Measurements from ENCODE around the gene SH3D21.

SH3D21 gene

GRCh38 chr1:36269408-36269838, 36.7 kb upstream of the SH3D21 start:
- ChIA-PET CTCF (interaction anchor here (0.6 to 3.1 kb wide), 5 partner anchors 10 to 1245 kb away, joined by 3 to 16 read pairs (median 4); partner anchors contain the start of gene MEAF6), POLR2A (no interaction called here)
- H3K4me3 ChIP-seq (ENCODE audit: low read depth, low read length) = no peak overlapping the region
- no peak for DNase-seq (ENCODE audit: low read depth, low spot score)
- TF ChIP-seq CTCF (IDR thresholded peaks at IDR 0.05; ENCODE audit: insufficient read depth, low read length, missing control alignments) = no peak

- ChIA-PET CTCF (interaction anchor here (0.9 to 1.8 kb wide), 2 partner anchors 12 to 84 kb away, joined by 3 to 16 read pairs; no protein-coding TSS in a partner anchor), POLR2A (no interaction called here)
- DNase-seq (ENCODE audit: low read depth, low spot score) = no peak
- H3K4me3 ChIP-seq (ENCODE audit: low read depth, low read length) = no peak overlapping the region
- no peak for TF ChIP-seq CTCF (IDR thresholded peaks at IDR 0.05; ENCODE audit: insufficient read depth, low read length, missing control alignments)
These were observed 33.1 kb upstream of the SH3D21 start for GRCh38 chr1:36273024-36273423.

- no peak for DNase-seq (ENCODE audit: low read depth, low spot score)
- no peak overlapping the region for H3K4me3 ChIP-seq (ENCODE audit: low read depth, low read length)
- ChIA-PET CTCF (interaction anchor here (0.8 to 1.8 kb wide), 5 partner anchors 11 to 125 kb away, joined by 3 to 16 read pairs (median 3); partner anchors contain the start of gene TRAPPC3), POLR2A (no interaction called here)
- no peak for TF ChIP-seq CTCF (IDR thresholded peaks at IDR 0.05; ENCODE audit: insufficient read depth, low read length, missing control alignments)
These were observed 32.0 kb upstream of the SH3D21 start for GRCh38 chr1:36274201-36274600.

GRCh38 chr1:36276688-36277087, 29.5 kb upstream of the SH3D21 start:
- no peak overlapping the region for H3K4me3 ChIP-seq (ENCODE audit: low read depth, low read length)
- DNase-seq (ENCODE audit: low read depth, low spot score) = no peak
- ChIA-PET POLR2A (no interaction called here), CTCF (interaction anchor here (1.4 to 1.7 kb wide), 3 partner anchors 9 to 23 kb away, joined by 4 to 6 read pairs (median 4); no protein-coding TSS in a partner anchor)
- no peak for TF ChIP-seq CTCF (IDR thresholded peaks at IDR 0.05; ENCODE audit: insufficient read depth, low read length, missing control alignments)

GRCh38 chr1:36279110-36279788, 26.9 kb upstream of the SH3D21 start:
- ChIA-PET CTCF (interaction anchor here (0.7 to 2.6 kb wide), 12 partner anchors 9 to 130 kb away, joined by 3 to 12 read pairs (median 4); partner anchors contain the start of gene TRAPPC3), POLR2A (no interaction called here)

More at GRCh38 chr1:36279110-36279788, 26.9 kb upstream of the SH3D21 start:
- H3K4me3 ChIP-seq (ENCODE audit: low read depth, low read length) = no peak overlapping the region
- no peak for TF ChIP-seq CTCF (IDR thresholded peaks at IDR 0.05; ENCODE audit: insufficient read depth, low read length, missing control alignments)
- no peak for DNase-seq (ENCODE audit: low read depth, low spot score)

Data from AG04449 (cell line).